Omental fat pad (tissue), 4 donors: Measurements from ENCODE around the gene LRRN4CL. TPM values are rescaled to one million over a fixed set of nuclear protein-coding genes. Genes with fewer than 3 reads are reported as not detected.

Experiments
- ATAC-seq: fragments of 150-250 bp; one replicate; pipeline ENCODE4 v1.9.1; 2016; ENCODE audit warnings: mild to moderate bottlenecking, moderate library complexity; ENCODE audit not compliant: low FRiP score
- DNase-seq: peaks from one replicate; pipeline ENCODE4 v3.0.0-alpha.2; 2019; ENCODE audit warnings: low spot score
- CTCF ChIP-seq, 3 donors: fragments of 450-650 bp; IDR thresholded peaks; one replicate each; pipeline ENCODE4 v1.5.1; 2016 to 2017; ENCODE audit warnings: antibody characterized with exemption in 3 of 3, mild to moderate bottlenecking in 3 of 3, moderate library complexity in 2 of 3
- total RNA-seq, 4 donors: library from RNA; depleted of rRNA; stranded (reverse); fragments of >200 nt; gene quantifications; one replicate each; pipeline ENCODE4 v1.1.0, GENCODE V29; 2016

The LRRN4CL gene
- total RNA-seq, 4 donors from 2014 or later = 30.9 to 49.3 (median 44.5) TPM

GRCh38 chr11:62673196-62673525 is 16.2 kb downstream of the LRRN4CL start:
- TF ChIP-seq CTCF (IDR thresholded peaks at IDR 0.05) = no peak
- no peak for ATAC-seq
- no peak for DNase-seq

- ATAC-seq (peak; percentile 79), DNase-seq (peak; percentile 43)
- no peak for TF ChIP-seq CTCF (IDR thresholded peaks at IDR 0.05)
These were observed 17.5 kb downstream of the LRRN4CL start, which contains the start of the genes LBHD1 and UQCC3 for GRCh38 chr11:62671608-62672389. Gene LBHD1 (minus strand): TSS chr11:62672267. CDS start chr11:62670031, 2,236 bp downstream. Gene UQCC3 (plus strand): TSS chr11:62671673. CDS start chr11:62671746, 73 bp downstream.

GRCh38 chr11:62671236-62671607 is 18.1 kb downstream of the LRRN4CL start:
- ATAC-seq (peak; percentile 12), DNase-seq (no peak)
- no peak for TF ChIP-seq CTCF (IDR thresholded peaks at IDR 0.05)

GRCh38 chr11:62669420-62670161 is 19.7 kb downstream of the LRRN4CL start:
- TF ChIP-seq CTCF (IDR thresholded peaks at IDR 0.05) = no peak
- DNase-seq (no peak), ATAC-seq (no peak)

- DNase-seq (no peak), ATAC-seq (no peak)
- no peak for TF ChIP-seq CTCF (IDR thresholded peaks at IDR 0.05)
These were observed 21.9 kb downstream of the LRRN4CL start for GRCh38 chr11:62667460-62667859.

GRCh38 chr11:62666259-62666926 is 22.9 kb downstream of the LRRN4CL start:
- ATAC-seq (no peak), DNase-seq (no peak)
- no peak for TF ChIP-seq CTCF (IDR thresholded peaks at IDR 0.05)
